Measurements from ENCODE around the gene ADAM8. TPM values are rescaled to one million over a fixed set of nuclear protein-coding genes. Genes with fewer than 3 reads are reported as not detected.

ADAM8 gene
- total RNA-seq, 1 experiment from 2014 or later: 3.7 TPM

DNA sequence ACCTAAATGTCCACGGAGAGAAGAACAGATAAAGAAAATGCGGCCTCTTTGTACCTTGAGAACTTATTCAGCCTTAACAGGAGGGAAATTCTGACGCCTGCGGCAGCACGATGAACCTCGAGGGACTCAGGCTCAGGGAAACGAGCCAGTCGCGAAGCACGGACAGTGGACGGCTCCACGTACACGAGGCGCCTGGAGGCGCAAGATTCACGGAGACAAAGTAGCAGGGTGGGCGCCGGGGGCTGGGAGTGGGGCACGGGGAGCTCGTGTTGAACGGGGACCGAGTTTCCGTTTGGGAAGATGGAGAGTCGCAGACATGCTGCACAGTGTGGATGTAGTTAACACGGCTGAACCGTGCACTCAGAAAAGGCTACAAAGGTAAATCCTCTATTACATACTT lies 59.9 kb downstream of the ADAM8 start:
- ChIA-PET POLR2A (no interaction called here), CTCF (interaction anchor here (0.7 kb wide), 1 partner anchor 310 kb away, joined by 3 read pairs; no protein-coding TSS in a partner anchor)
- intact Hi-C loops (cut with micrococcal nuclease; ENCODE audit: unreplicated experiment) (no loop called here), in situ Hi-C loops (cut with HindIII; ENCODE audit: low pct_unique_long_range_greater_than_20kb, low sequenced_read_pairs) (no loop called here)
- ATAC-seq (no peak), DNase-seq (ENCODE audit: low read depth, low spot score) (no peak)
- H3K27me3 ChIP-seq (ENCODE audit: control insufficient read depth, insufficient read depth, low read length): no peaks in the 10 kb centered on the region
- no peaks in the 10 kb centered on the region for H3K4me1 ChIP-seq (ENCODE audit: control insufficient read depth, insufficient read depth, low read length)
- TF ChIP-seq, protein P1, sequence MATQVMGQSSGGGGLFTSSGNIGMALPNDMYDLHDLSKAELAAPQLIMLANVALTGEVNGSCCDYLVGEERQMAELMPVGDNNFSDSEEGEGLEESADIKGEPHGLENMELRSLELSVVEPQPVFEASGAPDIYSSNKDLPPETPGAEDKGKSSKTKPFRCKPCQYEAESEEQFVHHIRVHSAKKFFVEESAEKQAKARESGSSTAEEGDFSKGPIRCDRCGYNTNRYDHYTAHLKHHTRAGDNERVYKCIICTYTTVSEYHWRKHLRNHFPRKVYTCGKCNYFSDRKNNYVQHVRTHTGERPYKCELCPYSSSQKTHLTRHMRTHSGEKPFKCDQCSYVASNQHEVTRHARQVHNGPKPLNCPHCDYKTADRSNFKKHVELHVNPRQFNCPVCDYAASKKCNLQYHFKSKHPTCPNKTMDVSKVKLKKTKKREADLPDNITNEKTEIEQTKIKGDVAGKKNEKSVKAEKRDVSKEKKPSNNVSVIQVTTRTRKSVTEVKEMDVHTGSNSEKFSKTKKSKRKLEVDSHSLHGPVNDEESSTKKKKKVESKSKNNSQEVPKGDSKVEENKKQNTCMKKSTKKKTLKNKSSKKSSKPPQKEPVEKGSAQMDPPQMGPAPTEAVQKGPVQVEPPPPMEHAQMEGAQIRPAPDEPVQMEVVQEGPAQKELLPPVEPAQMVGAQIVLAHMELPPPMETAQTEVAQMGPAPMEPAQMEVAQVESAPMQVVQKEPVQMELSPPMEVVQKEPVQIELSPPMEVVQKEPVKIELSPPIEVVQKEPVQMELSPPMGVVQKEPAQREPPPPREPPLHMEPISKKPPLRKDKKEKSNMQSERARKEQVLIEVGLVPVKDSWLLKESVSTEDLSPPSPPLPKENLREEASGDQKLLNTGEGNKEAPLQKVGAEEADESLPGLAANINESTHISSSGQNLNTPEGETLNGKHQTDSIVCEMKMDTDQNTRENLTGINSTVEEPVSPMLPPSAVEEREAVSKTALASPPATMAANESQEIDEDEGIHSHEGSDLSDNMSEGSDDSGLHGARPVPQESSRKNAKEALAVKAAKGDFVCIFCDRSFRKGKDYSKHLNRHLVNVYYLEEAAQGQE (IDR thresholded peaks at IDR 0.05; ENCODE audit: insufficient read depth in 1 of 2, low read depth in 2 of 2, low read length in 1 of 2): no peak
- TF ChIP-seq SIN3A (IDR thresholded peaks at IDR 0.05; ENCODE audit: borderline replicate concordance, insufficient read depth, low read depth, low read length) (no peak), POLR2AphosphoS5 (IDR thresholded peaks at IDR 0.05; ENCODE audit: low read depth, low read length) (no peak), CTCF (IDR thresholded peaks at IDR 0.05) (no peak), TCF7L2 (IDR thresholded peaks at IDR 0.05; ENCODE audit: low read depth, low read length) (no peak)
- no peaks in the 10 kb centered on the region for H3K9me3 ChIP-seq (ENCODE audit: control insufficient read depth, insufficient read depth, low read depth, low read length)
- BruUV-seq (replicated peaks): no TSS peak
- H3K4me3 ChIP-seq (ENCODE audit: low read depth in 2 of 2, low read length in 2 of 2): no peak overlapping the region
- no peak overlapping the region for H3K27ac ChIP-seq (ENCODE audit: low read length)
- no peaks in the 10 kb centered on the region for H3K36me3 ChIP-seq (ENCODE audit: control insufficient read depth, insufficient read depth, low read length)

DNA sequence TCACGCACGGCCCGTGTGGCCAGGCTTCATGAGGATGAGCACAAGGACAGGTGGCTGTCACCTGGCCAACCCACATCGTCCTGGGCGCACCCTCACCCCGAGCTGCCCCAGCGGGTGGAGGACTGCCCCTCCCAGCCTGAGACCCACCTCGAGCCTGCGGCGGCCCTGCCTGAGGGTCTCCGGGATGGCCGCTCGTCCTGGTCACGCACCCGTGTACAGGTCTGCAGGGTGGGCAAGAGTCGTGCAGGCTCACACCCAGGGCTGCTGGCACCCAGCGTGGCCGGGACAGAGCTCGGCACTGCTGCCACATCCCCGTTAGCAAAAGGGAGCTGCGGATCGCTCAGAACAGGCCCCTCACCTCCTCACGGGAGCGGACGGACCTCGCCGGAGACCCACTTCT lies 61.1 kb downstream of the ADAM8 start:
- no peak overlapping the region for H3K4me3 ChIP-seq (ENCODE audit: low read depth in 2 of 2, low read length in 2 of 2)
- in situ Hi-C loops (cut with HindIII; ENCODE audit: low pct_unique_long_range_greater_than_20kb, low sequenced_read_pairs) (no loop called here), intact Hi-C loops (cut with micrococcal nuclease; ENCODE audit: unreplicated experiment) (no loop called here)
- no peak for ATAC-seq
- no peaks in the 10 kb centered on the region for H3K9me3 ChIP-seq (ENCODE audit: control insufficient read depth, insufficient read depth, low read depth, low read length)
- ChIA-PET CTCF (no interaction called here), POLR2A (no interaction called here)
- TF ChIP-seq TCF7L2 (IDR thresholded peaks at IDR 0.05; ENCODE audit: low read depth, low read length) (no peak), CTCF (IDR thresholded peaks at IDR 0.05) (no peak), POLR2AphosphoS5 (IDR thresholded peaks at IDR 0.05; ENCODE audit: low read depth, low read length) (no peak), SIN3A (IDR thresholded peaks at IDR 0.05; ENCODE audit: borderline replicate concordance, insufficient read depth, low read depth, low read length) (no peak)
- TF ChIP-seq, protein P1 (IDR thresholded peaks at IDR 0.05; ENCODE audit: insufficient read depth in 1 of 2, low read depth in 2 of 2, low read length in 1 of 2): no peak
- no peaks in the 10 kb centered on the region for H3K27me3 ChIP-seq (ENCODE audit: control insufficient read depth, insufficient read depth, low read length)
- no peak for DNase-seq (ENCODE audit: low read depth, low spot score)
- no peaks in the 10 kb centered on the region for H3K36me3 ChIP-seq (ENCODE audit: control insufficient read depth, insufficient read depth, low read length)
- H3K4me1 ChIP-seq (ENCODE audit: control insufficient read depth, insufficient read depth, low read length): no peaks in the 10 kb centered on the region
- H3K27ac ChIP-seq (ENCODE audit: low read length): no peak overlapping the region
- no TSS peak for BruUV-seq (replicated peaks)
